Ovary (tissue), 3 donors: ENCODE measurements around the gene HERC6.

Experiments used
- EP300 ChIP-seq: sonication (generic); formaldehyde crosslinking; IDR thresholded peaks from one replicate; pipeline ENCODE4 v1.6.1; 2017; ENCODE audit warnings: antibody characterized with exemption
- POLR2A ChIP-seq: fragments of 450-650 bp; IDR thresholded peaks from one replicate; pipeline ENCODE4 v1.6.1; 2017; ENCODE audit warnings: antibody characterized with exemption, mild to moderate bottlenecking, moderate library complexity
- TF ChIP-seq, protein P1 (sequence below), 3 donors: fragments of 450-650 bp in 2 of 3; fragments of 200-600 bp in 1 of 3; IDR thresholded peaks; one replicate each; pipeline versions ENCODE4 v1.5.1 to v1.8.0; 2016 to 2022; ENCODE audit warnings: antibody characterized with exemption in 3 of 3, mild to moderate bottlenecking in 1 of 3
- donor health status: DM: no; HTN: no; CAD: no.

DNA sequence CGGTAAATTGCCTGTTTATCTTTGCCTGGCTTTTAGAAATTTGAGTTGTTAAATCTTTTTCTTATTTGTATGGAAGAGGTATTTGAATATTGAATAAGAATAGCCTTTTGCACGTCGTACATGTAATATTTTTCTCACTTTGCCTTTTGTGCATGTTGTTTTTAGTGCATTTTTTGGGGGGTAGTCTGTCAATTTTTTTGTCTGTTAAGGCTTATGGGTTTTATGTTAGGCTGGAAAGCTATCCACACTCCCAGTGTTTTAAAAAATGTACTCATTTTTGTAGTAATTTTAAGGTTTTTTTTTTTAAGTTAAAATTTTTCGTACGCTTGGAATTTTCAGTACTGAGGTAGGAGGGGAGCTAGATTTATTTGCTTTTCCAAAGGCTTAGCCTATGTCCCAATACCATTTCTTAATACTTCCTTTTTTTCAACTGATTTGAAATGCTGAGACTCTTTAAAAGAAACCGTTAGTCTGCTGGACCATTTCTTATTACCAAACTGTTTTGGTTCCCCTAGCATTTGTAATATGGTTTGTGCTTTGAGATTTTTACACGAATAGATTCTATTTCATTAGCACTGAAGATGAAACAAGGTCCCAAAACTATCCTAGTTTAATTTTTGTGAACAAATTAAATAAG, 79.6 kb downstream of the HERC6 start:
- TF ChIP-seq, protein P1, sequence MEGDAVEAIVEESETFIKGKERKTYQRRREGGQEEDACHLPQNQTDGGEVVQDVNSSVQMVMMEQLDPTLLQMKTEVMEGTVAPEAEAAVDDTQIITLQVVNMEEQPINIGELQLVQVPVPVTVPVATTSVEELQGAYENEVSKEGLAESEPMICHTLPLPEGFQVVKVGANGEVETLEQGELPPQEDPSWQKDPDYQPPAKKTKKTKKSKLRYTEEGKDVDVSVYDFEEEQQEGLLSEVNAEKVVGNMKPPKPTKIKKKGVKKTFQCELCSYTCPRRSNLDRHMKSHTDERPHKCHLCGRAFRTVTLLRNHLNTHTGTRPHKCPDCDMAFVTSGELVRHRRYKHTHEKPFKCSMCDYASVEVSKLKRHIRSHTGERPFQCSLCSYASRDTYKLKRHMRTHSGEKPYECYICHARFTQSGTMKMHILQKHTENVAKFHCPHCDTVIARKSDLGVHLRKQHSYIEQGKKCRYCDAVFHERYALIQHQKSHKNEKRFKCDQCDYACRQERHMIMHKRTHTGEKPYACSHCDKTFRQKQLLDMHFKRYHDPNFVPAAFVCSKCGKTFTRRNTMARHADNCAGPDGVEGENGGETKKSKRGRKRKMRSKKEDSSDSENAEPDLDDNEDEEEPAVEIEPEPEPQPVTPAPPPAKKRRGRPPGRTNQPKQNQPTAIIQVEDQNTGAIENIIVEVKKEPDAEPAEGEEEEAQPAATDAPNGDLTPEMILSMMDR (IDR thresholded peaks at IDR 0.05), result no peak
- TF ChIP-seq EP300 (no peak), POLR2A (no peak)
